ENCODE results near the gene MEIS2. TPM values are rescaled to one million over a fixed set of nuclear protein-coding genes. Genes with fewer than 3 reads are reported as not detected.

The MEIS2 gene
- total and polyA plus RNA-seq, 8 donors = 3.9 to 77.7 (median 25.9) TPM

DNA sequence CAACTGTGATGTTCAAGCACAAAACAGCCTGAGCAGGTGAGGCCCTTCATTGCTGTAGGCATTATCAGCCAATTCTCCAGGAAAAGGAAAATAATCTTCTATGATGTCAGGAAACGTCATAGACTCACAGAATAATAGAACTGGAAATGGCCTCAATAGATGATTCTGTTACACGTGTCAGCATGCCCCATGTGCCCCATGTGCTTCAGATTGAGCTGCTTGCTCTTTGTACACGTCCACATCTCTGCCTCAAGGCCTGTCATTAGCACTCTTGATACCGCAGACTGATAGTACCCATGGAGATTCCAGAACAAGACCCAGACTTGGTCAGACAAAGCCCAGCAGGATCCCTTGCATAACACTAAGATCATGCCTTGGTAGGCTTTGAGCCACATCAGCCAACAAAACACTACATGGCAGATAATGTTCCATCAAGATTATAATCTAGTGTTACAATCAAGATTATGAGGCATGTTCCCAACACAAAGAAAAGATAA lies 95.9 kb downstream of the MEIS2 start:
- peaks cover 0 to 21% (median 4%) of the 10 kb centered on the region in 4 donors for H3K36me3 ChIP-seq
- no peak for TF ChIP-seq EP300 (IDR thresholded peaks at IDR 0.05)
- no peak for TF ChIP-seq POLR2A (IDR thresholded peaks at IDR 0.05)
- no peak for TF ChIP-seq POLR2AphosphoS5 (IDR thresholded peaks at IDR 0.05)
- TF ChIP-seq CTCF (IDR thresholded peaks at IDR 0.05) = no peak
- intact Hi-C loops (cut with DNase I; ENCODE audit: low total_unique reads) = no loop called here
- H3K4me1 ChIP-seq = peaks cover 0 to 2% (median 0%) of the 10 kb centered on the region in 4 donors
- no peaks in the 10 kb centered on the region for H3K9me3 ChIP-seq
- H3K27ac ChIP-seq = no peak overlapping the region
- no peak overlapping the region for H3K4me3 ChIP-seq
- no peaks in the 10 kb centered on the region for H3K27me3 ChIP-seq
- no peak for DNase-seq
- 83 to 91% (median 87%) methylated on average over 4 of the region's 4 CpGs for whole genome bisulfite sequencing, 5 donors

- intact Hi-C loops (cut with DNase I; ENCODE audit: low total_unique reads) = no loop called here
- Histone ChIP-seq H3K36me3 (peaks cover 0 to 21% (median 4%) of the 10 kb centered on the region in 4 donors), H3K27ac (no peak overlapping the region), H3K9me3 (no peaks in the 10 kb centered on the region), H3K4me3 (no peak overlapping the region), H3K27me3 (no peaks in the 10 kb centered on the region), H3K4me1 (peaks cover 0 to 4% (median 0%) of the 10 kb centered on the region in 4 donors)
- WGBS, 5 donors = 89 to 92% (median 91%) methylated on average over 4 of the region's 4 CpGs
- TF ChIP-seq POLR2A (IDR thresholded peaks at IDR 0.05) = no peak
- no peak for TF ChIP-seq EP300 (IDR thresholded peaks at IDR 0.05)
- no peak for TF ChIP-seq POLR2AphosphoS5 (IDR thresholded peaks at IDR 0.05)
- no peak for TF ChIP-seq CTCF (IDR thresholded peaks at IDR 0.05)
- no peak for DNase-seq
These were observed 98.2 kb downstream of the MEIS2 start for GRCh38 chr15:37002041-37002672.

DNA sequence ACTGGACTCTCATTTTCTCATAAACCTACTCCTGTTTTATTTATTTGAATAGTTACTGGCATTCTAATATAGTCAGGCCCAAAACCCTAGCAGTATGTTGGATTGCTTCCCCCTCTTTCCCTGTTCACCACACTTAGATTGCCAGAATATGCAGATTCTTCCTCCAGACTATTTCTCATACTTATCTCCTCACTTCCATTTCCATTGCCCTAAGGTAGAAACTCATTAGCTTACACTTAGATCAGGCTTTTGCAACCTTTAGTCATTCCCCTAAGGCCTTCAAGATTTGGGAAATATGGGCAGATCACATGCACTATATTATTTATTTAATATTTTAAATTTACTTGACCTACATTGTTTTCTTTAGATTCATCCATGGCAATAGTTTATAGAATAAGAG lies 98.9 kb downstream of the MEIS2 start:
- intact Hi-C loops (cut with DNase I; ENCODE audit: low total_unique reads) = no loop called here
- no peak for DNase-seq

DNA sequence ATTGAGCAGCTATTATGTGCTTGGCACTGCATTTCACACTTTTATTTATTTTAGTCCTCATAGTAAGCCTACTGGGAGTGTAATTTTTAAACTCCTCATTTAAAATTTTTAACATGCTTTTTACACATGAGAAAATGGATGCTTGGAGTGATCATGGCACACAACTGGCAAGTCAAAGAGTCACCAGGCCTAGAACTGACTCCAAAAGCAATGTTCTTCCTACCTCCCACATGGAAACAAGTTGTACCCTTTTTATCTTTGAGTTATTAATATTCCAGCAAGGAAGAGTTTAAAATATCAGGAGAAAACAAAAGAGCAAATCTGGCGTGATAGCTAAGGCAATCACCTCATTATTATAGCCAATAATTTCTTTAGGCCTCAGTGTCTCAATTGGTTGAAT lies 100.6 kb downstream of the MEIS2 start:
- no peak overlapping the region for H3K4me3 ChIP-seq
- no peaks in the 10 kb centered on the region for H3K9me3 ChIP-seq
- TF ChIP-seq EP300 (IDR thresholded peaks at IDR 0.05) (no peak), POLR2AphosphoS5 (IDR thresholded peaks at IDR 0.05) (no peak), POLR2A (IDR thresholded peaks at IDR 0.05) (no peak), CTCF (IDR thresholded peaks at IDR 0.05) (no peak)
- no peak for DNase-seq
- no peaks in the 10 kb centered on the region for H3K27me3 ChIP-seq
- no peak overlapping the region for H3K27ac ChIP-seq
- H3K4me1 ChIP-seq = peaks cover 0 to 11% (median 0%) of the 10 kb centered on the region in 4 donors
- intact Hi-C loops (cut with DNase I; ENCODE audit: low total_unique reads) = no loop called here
- H3K36me3 ChIP-seq = peaks cover 0 to 13% (median under 1%) of the 10 kb centered on the region in 4 donors
- WGBS, 5 donors = 90 to 96% (median 95%) methylated on average over 1 of the region's 1 CpG

More for the DNA sequence above, 98.9 kb downstream of the MEIS2 start:
- H3K4me3 ChIP-seq = no peak overlapping the region
- peaks cover 0 to 6% (median 0%) of the 10 kb centered on the region in 4 donors for H3K4me1 ChIP-seq
- H3K27ac ChIP-seq = no peak overlapping the region
- no peaks in the 10 kb centered on the region for H3K9me3 ChIP-seq
- no peak for TF ChIP-seq EP300 (IDR thresholded peaks at IDR 0.05)
- TF ChIP-seq POLR2AphosphoS5 (IDR thresholded peaks at IDR 0.05) = no peak
- TF ChIP-seq CTCF (IDR thresholded peaks at IDR 0.05) = no peak
- TF ChIP-seq POLR2A (IDR thresholded peaks at IDR 0.05) = no peak
- no peaks in the 10 kb centered on the region for H3K27me3 ChIP-seq
- peaks cover 0 to 21% (median 4%) of the 10 kb centered on the region in 4 donors for H3K36me3 ChIP-seq

All from stomach (tissue), 9 donors.